Body of pancreas (tissue), 4 donors: Measurements from ENCODE around the gene SEMA7A.

Source experiments
- CTCF ChIP-seq, 7 experiments: fragments of 450-650 bp in 4 of 7; fragments of 200-600 bp in 3 of 7; sonication (generic) in 3 of 7; IDR thresholded peaks; one replicate each; pipeline ENCODE4 v1.5.1; 2016 to 2019; ENCODE audit warnings: antibody characterized with exemption in 7 of 7
- POLR2A ChIP-seq, 3 donors: fragments of 450-650 bp; IDR thresholded peaks; one replicate each; pipeline ENCODE4 v1.6.1; 2016; ENCODE audit warnings: antibody characterized with exemption in 3 of 3, mild to moderate bottlenecking in 2 of 3

GRCh38 chr15:74460298-74460697 lies 26.5 kb upstream of the SEMA7A start:
- TF ChIP-seq CTCF (IDR thresholded peaks at IDR 0.05) (no peak), POLR2A (IDR thresholded peaks at IDR 0.05) (no peak)
